SJSA1 (cell line): Measurements from ENCODE around the gene CARNS1. TPM values are rescaled to one million over a fixed set of nuclear protein-coding genes. Genes with fewer than 3 reads are reported as not detected.
A peak's percentile ranks its signal among the peaks of the same experiment; 100 is the strongest.

ENCODE experiments used
- DNase-seq, 2 experiments: peaks; one replicate each; pipeline ENCODE4 v3.0.0-alpha.2; 2015 to 2020; ENCODE audit warnings: low spot score in 2 of 2, low read depth in 1 of 2
- H3K27ac ChIP-seq: fragments of 250-450 bp; sonication (Bioruptor Pico); 2 replicates; pipeline ENCODE4 v1.5.1; 2020; ENCODE audit warnings: mild to moderate bottlenecking, moderate library complexity
- H3K27me3 ChIP-seq: fragments of 250-450 bp; sonication (Bioruptor Pico); replicated peaks from 2 replicates; pipeline ENCODE4 v1.5.1; 2020; ENCODE audit warnings: mild to moderate bottlenecking, moderate library complexity
- H3K36me3 ChIP-seq: fragments of 250-450 bp; sonication (Bioruptor Pico); 2 replicates; pipeline ENCODE4 v1.5.1; 2020; ENCODE audit warnings: mild to moderate bottlenecking
- H3K4me1 ChIP-seq: fragments of 250-450 bp; sonication (Bioruptor Pico); replicated peaks from 2 replicates; pipeline ENCODE4 v1.6.1; 2021; ENCODE audit warnings: mild to moderate bottlenecking
- H3K4me3 ChIP-seq: fragments of 250-450 bp; sonication (Bioruptor Pico); 2 replicates; pipeline ENCODE4 v1.5.1; 2020; ENCODE audit warnings: mild to moderate bottlenecking
- H3K9me3 ChIP-seq: fragments of 250-450 bp; sonication (Bioruptor Pico); replicated peaks from 2 replicates; pipeline ENCODE4 v1.5.1; 2020; ENCODE audit warnings: mild to moderate bottlenecking
- total RNA-seq: library from RNA; depleted of rRNA; stranded (reverse); fragments of >200 nt; shearing (Covaris generic); gene quantifications from 2 replicates; pipeline ENCODE4 v1.2.3, GENCODE V29; 2014

Gene CARNS1
- total RNA-seq, 1 experiment from 2014 or later, result not detected

DNA sequence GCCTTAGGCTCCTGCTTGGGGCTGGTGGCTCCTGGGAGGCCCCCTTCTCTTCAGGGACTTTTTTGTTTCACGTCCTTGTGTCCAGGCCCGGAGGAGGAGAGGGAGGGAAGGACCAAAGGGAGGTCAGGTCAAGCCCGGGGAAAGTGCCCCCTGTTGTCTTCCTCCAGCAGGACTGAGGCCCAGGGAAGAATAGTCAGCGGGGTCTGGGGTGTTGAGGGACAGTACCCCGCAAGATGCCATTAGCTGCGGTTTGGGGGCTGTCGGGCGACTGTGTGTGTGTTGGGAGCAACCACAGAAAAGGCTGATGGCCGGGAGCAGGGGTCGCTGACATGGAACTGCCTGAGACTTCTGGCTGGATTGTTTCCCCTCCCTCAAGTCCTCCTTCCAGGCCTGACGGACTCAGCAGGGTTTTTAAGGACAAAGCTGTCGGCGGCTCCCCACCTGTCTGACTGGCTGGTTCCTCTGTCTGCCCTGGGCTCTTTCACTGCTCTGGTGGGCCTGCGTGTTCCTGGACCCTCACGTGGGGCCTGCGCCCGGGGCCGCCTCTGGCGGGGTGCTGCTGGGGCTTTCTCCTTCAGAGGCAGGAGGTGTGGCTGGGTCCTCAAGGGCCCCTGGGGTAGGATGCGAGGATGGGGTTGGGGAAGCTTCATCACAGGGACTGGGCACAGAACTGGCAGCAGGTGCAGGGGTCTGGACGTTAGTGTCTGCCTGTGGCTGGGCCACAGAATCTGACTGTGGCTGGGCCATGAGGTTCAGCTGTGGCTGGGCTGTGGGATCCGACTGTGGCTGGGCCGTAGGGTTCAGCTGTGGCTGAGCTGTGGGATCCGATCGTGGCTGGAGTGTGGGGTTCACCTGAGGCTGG is 35.5 kb downstream of the CARNS1 start:
- no peak overlapping the region for H3K27ac ChIP-seq
- no peak for DNase-seq
- no peaks in the 10 kb centered on the region for H3K27me3 ChIP-seq
- no peaks in the 10 kb centered on the region for H3K36me3 ChIP-seq
- no peak overlapping the region for H3K4me3 ChIP-seq
- no peaks in the 10 kb centered on the region; the same call in 1 of the 2 replicates for H3K9me3 ChIP-seq
- peaks cover 14% of the 10 kb centered on the region for H3K4me1 ChIP-seq

DNA sequence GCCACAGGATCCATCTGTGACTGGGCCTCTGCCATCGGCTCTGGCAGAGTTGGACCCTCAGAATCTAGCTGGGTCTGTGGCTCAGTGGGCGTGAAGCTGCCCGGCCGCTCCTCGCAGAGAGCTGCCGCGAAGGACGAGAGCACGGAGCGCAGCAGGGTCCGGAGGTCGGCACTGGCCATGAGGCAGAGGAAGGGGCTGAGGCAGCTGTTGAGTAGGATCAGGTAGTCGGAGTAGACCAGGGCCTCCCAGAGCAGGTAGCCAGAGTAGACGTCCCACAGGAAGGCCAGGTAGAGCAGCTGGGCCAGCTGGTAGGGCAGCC is 36.1 kb downstream of the CARNS1 start:
- Histone ChIP-seq H3K4me3 (no peak overlapping the region), H3K36me3 (no peaks in the 10 kb centered on the region), H3K27ac (no peak overlapping the region), H3K4me1 (peaks cover 14% of the 10 kb centered on the region), H3K27me3 (no peaks in the 10 kb centered on the region), H3K9me3 (no peaks in the 10 kb centered on the region; the same call in 1 of the 2 replicates)
- no peak for DNase-seq

DNA sequence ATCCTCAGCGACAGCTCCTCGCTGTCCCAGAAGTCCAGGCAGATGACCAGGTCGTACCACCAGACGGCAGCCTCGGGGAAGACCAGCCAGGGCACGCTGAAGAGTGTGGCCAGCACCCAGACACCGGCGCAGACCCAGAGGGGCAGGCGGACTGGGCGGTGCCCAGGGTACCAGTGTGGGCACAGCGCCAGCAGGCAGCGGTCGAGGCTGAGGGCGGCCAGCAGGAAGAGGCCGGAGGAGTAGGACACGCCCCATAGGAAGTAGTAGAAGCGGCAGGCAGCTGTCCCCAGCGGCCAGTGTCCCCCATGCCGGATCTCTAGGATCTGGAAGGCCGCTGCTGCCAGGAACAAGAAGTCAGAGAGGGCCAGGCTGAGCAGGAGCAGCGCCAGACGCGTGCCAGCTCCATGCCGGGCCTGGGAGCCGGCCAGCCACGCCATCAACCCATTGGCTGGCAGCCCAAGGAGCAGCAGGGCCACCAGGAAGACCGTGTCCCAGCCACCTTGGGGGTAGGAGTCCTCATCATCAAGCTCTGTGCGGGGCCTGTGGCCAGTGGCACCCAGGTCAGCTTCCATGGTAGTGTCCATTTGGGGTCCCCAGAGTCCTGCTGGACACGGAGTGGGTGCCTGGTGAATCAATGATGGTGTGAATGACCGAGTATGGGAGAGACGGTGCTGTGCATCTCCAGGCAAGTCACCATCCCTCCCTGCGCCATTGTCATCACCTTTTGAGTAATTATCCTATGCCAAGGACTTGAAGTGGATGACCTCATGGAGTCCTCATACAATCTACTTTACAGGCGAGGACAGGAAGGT is 36.9 kb downstream of the CARNS1 start, which contains the start of gene GPR152:
Gene GPR152 (minus strand): TSS at position 589 of the 812 bp plus-strand sequence. CDS start 5 bp downstream, at position 584.
- Histone ChIP-seq H3K27ac (no peak within 1 kb of the TSS), H3K4me3 (no peak within 1 kb of the TSS), H3K36me3 (no peaks in the 10 kb centered on the region), H3K9me3 (no peaks in the 10 kb centered on the region; the same call in 1 of the 2 replicates), H3K27me3 (no peaks in the 10 kb centered on the region; the same call in 1 of the 2 replicates), H3K4me1 (peaks cover 7% of the 10 kb centered on the region)
- DNase-seq, result no peak

DNA sequence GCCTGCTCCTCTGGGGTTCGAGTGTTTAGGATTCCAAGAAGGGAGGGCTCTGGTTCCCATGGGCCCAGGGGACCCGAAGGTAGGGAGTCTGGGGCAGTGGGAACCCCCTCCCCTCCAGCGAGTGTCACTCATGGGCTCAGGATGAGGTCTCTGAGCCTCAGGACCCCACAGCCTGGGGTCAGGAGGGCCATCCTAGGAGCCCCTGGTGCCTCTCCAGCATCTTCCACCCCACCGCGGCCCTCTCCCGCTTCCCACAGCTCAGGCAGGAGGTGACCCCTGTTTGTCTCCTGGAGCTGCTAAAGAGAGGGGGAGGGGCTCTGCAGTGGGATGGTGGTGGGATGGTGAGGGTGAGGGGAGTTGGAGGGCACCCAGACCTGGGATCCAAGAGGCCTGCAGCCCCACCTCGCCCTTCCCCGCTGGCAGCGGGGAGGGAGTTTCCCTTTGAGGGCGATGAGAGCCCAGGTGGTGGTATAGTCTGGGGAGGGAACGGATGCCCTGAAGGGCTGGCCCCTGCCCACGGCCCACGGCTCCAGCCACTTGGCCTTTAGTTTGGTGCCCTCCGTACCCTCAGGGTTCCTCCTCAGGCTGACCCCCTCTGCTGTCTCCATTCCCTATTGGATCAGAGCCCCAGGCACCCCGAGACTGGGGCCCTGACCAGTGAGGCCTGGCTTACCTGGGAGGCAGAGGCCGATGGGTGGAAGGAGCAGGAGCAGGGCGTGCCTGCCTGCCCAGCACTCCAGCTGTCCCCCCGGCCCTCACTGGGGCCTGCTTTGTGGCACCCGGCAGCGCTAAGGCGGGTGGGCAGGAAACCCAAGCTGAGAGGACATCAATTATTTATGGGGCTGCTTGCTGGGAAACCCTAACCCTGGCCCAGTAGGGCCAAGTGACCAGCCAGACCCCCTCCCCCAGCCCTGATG is 38.6 kb downstream of the CARNS1 start:
- H3K27me3 ChIP-seq, result no peaks in the 10 kb centered on the region; the same call in 1 of the 2 replicates
- no peaks in the 10 kb centered on the region for H3K36me3 ChIP-seq
- no peak for DNase-seq
- H3K9me3 ChIP-seq, result no peaks in the 10 kb centered on the region; the same call in 1 of the 2 replicates
- no peak overlapping the region for H3K4me3 ChIP-seq
- no peaks in the 10 kb centered on the region for H3K4me1 ChIP-seq
- H3K27ac ChIP-seq, result no peak overlapping the region

DNA sequence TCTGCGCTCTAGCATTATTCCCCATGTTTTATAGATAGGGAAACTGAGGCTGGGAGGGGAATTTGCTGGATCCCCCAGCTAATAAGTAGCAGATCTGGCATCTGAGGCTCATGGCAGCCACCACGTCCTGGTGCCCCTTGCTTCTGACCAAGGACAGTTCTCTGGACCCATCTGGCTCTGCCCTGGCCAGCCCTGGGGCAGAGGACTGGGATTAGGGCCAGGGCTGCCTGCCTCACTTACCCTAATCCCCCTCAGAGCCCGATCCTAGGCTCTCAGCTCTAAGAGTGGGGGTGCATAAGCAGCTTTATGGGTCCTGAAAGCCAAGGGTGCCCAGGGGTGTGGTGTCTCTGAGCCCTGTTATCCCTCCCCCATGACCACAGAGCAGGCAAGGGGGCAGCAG is 39.6 kb downstream of the CARNS1 start, which contains the start of gene CABP4:
Gene CABP4 (plus strand): TSS at position 301 of the 400 bp plus-strand sequence. CDS start 70 bp downstream, at position 371.
- DNase-seq, result no peak
- no peak within 1 kb of the TSS for H3K27ac ChIP-seq
- no peaks in the 10 kb centered on the region for H3K36me3 ChIP-seq
- no peaks in the 10 kb centered on the region; the same call in 1 of the 2 replicates for H3K9me3 ChIP-seq
- H3K4me1 ChIP-seq, result no peaks in the 10 kb centered on the region
- no peaks in the 10 kb centered on the region; the same call in 1 of the 2 replicates for H3K27me3 ChIP-seq
- H3K4me3 ChIP-seq, result no peak within 1 kb of the TSS

DNA sequence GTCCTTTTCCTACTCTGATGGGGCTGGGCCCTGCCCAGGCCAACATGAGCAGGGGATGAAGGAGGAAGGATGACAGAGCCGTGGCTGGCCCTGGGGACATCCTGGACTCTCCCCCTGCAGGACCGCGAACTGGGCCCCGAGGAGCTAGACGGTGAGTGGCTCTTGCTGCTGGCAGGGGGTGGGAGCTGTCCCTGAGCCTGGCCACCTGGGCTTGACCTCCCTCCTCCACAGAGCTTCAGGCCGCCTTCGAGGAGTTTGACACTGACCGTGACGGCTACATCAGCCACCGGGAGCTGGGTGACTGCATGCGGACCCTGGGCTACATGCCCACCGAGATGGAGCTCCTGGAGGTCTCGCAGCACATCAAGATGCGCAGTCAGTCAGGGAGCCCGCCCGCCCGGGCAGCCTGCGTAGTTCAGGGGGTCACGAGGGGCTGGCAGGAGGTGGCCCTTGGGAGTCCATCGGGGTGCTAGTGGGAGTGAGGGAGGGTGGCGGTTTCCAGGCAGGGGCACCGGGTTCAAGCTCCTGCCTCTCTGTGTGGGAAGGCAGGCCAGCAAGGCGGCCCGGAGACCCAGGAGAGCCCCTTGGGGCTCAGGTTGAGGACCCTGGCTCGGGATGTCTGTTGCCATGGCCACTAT is 40.7 kb downstream of the CARNS1 start:
- H3K36me3 ChIP-seq, result no peaks in the 10 kb centered on the region
- H3K4me3 ChIP-seq, result no peak overlapping the region
- H3K27ac ChIP-seq, result no peak overlapping the region
- no peaks in the 10 kb centered on the region for H3K4me1 ChIP-seq
- H3K9me3 ChIP-seq, result no peaks in the 10 kb centered on the region; the same call in 1 of the 2 replicates
- no peaks in the 10 kb centered on the region; the same call in 1 of the 2 replicates for H3K27me3 ChIP-seq
- no peak for DNase-seq

DNA sequence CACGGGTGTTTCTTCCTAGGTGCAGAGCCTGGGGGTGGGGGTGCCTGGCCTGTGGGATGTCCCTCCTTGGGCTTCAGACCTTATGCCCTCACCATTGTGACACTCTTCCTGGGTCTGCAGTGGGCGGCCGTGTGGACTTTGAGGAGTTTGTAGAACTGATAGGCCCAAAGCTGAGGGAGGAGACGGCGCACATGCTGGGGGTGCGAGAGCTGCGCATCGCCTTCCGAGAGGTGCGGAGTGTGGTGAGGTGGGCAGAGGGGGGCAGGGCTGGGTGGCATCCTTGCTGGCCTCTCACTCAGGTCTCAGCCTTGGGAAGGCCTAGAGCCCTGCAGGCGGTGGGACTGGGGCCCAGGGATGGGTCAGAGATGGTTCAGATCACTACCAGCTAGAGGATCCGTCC is 42.0 kb downstream of the CARNS1 start:
- Histone ChIP-seq H3K27me3 (no peaks in the 10 kb centered on the region; the same call in 1 of the 2 replicates), H3K4me1 (no peaks in the 10 kb centered on the region), H3K27ac (no peak overlapping the region), H3K9me3 (no peaks in the 10 kb centered on the region; the same call in 1 of the 2 replicates), H3K4me3 (no peak overlapping the region), H3K36me3 (no peaks in the 10 kb centered on the region)
- DNase-seq, result no peak

DNA sequence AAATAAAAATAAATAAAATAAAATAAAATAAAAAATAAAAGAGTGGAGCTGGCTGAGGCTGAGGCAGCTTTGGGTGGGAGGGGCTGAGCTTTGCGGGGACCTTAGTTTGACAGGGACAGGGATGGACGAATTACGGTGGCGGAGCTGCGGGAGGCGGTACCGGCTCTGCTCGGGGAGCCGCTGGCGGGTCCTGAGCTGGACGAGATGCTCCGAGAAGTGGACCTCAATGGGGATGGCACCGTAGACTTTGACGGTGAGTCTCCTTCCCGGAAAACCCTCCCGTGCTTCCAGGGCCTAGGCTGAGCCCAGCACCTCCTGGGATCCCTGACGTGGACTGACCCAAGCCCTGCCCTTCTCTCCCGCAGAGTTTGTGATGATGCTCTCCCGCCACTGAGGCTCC is 42.8 kb downstream of the CARNS1 start:
- H3K4me1 ChIP-seq, result no peaks in the 10 kb centered on the region
- H3K36me3 ChIP-seq, result no peaks in the 10 kb centered on the region
- no peak for DNase-seq

DNA sequence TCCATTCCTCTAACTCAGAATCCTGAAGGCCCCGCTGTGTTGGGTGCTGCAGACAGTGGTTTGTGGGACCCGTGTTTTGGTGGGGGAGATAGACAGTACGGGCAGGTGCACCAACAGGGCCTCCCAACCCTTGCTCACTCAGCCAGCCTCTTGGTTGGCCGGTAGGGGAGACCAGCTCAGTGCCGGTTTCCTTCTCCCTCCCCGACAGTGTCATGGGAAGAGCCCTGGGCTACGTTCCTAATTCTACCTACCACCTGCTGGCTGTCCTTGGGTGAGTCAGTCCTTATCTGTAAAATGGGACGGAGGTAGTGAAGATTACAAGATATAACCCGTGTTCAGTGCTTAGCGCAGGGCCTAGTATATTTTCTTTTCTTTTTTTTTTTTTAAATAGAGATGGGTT is 47.7 kb downstream of the CARNS1 start:
- Histone ChIP-seq H3K27me3 (no peaks in the 10 kb centered on the region), H3K4me3 (no peak overlapping the region), H3K27ac (no peak overlapping the region), H3K36me3 (peaks cover 6% of the 10 kb centered on the region; the same call in 1 of the 2 replicates), H3K4me1 (peaks cover 15% of the 10 kb centered on the region), H3K9me3 (no peaks in the 10 kb centered on the region)
- no peak for DNase-seq

More for the DNA sequence above, 42.8 kb downstream of the CARNS1 start:
- no peaks in the 10 kb centered on the region; the same call in 1 of the 2 replicates for H3K27me3 ChIP-seq
- no peak overlapping the region for H3K27ac ChIP-seq
- no peaks in the 10 kb centered on the region; the same call in 1 of the 2 replicates for H3K9me3 ChIP-seq
- H3K4me3 ChIP-seq, result no peak overlapping the region

DNA sequence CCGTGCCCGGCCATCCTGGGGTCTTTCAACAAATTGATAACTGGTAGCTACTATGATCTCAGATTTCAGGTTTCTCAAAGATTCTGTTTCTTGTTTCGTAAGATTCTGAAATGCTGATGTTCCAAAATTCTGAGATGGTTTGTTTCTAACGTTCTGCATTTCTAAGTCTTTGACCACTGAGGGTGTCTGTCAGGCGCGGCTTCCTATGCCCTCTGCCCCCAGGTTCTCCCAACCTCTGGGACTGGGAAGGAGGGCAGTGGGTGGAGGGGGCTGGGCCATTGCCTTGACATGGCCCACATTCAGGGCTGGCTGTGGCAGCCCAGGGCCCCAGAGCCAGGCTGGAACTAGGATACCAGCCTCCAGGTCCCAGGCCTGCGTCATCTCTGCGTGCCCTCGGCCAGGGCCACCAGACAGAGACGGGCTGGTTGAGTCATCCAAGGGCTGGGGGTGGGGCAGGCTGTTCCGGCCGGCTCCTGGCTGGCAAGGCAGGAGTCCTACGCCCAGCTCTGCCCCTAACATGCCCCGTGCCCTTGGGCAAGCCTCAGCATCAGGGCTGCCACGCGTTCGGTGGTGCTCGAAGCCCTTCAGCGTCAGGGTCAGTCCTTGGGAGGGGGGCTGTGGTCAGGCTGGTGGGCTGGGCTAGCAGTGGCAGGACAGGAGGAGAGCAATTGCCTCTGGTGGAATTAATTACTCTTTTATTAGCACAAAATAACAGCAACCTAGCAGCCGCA is 48.4 kb downstream of the CARNS1 start:
- peak overlapping the region; percentile 48 for H3K27ac ChIP-seq

DNA sequence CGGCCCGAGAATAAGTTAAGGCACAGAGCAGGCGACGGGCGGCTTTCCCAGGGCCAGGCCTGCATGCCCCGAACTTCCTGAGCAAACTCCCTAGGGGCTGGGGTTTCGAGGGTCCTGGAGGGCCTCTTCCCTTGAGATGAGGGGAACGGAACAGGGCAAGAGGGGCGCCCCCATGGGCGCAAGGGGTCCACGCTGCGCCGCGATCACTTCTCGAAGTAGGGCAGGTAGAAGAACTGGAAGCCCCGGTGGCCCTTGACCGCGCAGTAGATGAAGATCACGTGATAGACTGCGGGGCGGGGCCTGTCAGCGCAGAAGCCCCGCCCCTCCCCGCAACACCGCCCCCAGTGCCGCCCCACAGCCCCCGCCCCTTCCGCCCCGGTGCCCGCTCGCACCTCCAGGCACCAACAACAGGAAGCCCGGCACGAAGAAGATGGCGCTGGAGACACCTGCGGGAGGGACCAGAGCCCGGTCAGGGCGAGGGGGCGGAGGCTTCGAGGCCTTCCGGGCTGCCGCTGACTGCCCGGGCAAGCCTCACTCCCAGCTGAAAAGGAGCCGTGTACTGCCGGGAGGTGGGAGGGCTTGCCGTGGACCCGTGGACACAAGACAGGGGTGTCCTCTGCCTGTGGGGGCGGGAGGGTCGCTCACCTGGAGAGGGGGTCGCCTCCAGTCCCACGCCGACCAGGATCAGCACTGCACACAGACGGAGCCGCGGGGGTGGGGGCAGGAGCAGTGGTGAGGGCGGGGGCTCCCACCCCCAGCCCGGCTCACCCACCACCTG is 49.1 kb downstream of the CARNS1 start:
- 0 out of 2 replicates have a peak, but pooled peaks cover 2% of the 10 kb centered on the region for H3K9me3 ChIP-seq
- peaks cover 9% of the 10 kb centered on the region for H3K36me3 ChIP-seq
- peak overlapping the region; percentile 48 for H3K27ac ChIP-seq
- H3K4me3 ChIP-seq, result no peak overlapping the region
- DNase-seq, result no peak
- H3K4me1 ChIP-seq, result peaks cover 26% of the 10 kb centered on the region
- H3K27me3 ChIP-seq, result no peaks in the 10 kb centered on the region

More for the DNA sequence above, 48.4 kb downstream of the CARNS1 start:
- Histone ChIP-seq H3K4me3 (no peak overlapping the region), H3K36me3 (peaks cover 8% of the 10 kb centered on the region), H3K4me1 (peaks cover 21% of the 10 kb centered on the region), H3K9me3 (0 out of 2 replicates have a peak, but pooled peaks cover 2% of the 10 kb centered on the region), H3K27me3 (no peaks in the 10 kb centered on the region)
- peak; percentile 73 to 95 for DNase-seq
